ENCODE data around the gene MAP2K3.

DNA sequence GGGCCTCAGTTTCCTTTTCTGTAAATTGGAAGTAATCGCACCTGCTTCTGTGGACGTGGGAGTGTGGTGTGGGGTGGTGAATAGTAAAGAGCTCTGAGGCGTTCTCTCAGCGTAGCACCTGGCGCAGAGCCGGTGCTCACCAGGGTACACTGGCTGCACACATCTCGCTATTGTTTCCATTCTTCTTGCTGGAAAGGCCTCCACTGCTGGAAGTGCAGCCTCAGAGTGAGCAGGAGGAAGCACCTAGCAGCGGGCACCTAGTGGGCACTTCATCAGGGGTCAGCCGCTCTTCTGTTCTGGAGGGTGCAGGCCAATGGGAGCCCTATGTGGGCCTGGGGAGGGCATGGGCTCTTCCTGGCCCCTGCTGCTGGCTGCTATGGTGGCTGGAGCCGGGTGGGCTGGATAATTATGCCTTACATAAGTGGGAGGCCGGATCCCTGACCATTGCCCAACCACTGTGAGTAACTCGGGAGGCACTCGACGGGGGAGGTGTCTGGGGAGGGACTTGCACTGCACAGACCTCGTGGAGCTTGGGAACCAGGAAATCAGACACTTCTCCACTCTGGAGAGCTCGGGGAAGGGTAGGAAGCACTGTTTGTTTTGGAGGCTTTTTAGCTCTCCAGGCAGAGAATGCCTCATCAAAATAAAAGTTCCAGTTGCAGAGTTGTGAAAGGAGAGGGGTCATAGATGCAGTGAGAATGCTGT is 1.7 kb downstream of the MAP2K3 start:
- TF ChIP-seq, protein P1, sequence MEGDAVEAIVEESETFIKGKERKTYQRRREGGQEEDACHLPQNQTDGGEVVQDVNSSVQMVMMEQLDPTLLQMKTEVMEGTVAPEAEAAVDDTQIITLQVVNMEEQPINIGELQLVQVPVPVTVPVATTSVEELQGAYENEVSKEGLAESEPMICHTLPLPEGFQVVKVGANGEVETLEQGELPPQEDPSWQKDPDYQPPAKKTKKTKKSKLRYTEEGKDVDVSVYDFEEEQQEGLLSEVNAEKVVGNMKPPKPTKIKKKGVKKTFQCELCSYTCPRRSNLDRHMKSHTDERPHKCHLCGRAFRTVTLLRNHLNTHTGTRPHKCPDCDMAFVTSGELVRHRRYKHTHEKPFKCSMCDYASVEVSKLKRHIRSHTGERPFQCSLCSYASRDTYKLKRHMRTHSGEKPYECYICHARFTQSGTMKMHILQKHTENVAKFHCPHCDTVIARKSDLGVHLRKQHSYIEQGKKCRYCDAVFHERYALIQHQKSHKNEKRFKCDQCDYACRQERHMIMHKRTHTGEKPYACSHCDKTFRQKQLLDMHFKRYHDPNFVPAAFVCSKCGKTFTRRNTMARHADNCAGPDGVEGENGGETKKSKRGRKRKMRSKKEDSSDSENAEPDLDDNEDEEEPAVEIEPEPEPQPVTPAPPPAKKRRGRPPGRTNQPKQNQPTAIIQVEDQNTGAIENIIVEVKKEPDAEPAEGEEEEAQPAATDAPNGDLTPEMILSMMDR (conservative IDR thresholded peaks at IDR 0.05), result no peak
- TF ChIP-seq EZH2 (IDR thresholded peaks at IDR 0.05; ENCODE audit: low read depth), result no peak

Measured in PC-9 (cell line).